ENCODE results near the gene GRID2.

The GRID2 gene

GRCh38 chr4:93469560-93469959 lies 1165.8 kb downstream of the GRID2 start:
- H3K36me3 ChIP-seq, result no peaks in the 10 kb centered on the region
- no peak overlapping the region for H3K27ac ChIP-seq
- H3K4me3 ChIP-seq, result no peak overlapping the region
- H3K9ac ChIP-seq, result no peak overlapping the region
- no peaks in the 10 kb centered on the region for H3K9me3 ChIP-seq
- no peak for TF ChIP-seq Cebpa-rat (IDR thresholded peaks at IDR 0.05)
- no peak overlapping the region for H3K4me2 ChIP-seq
- no peaks in the 10 kb centered on the region for H3K4me1 ChIP-seq
- no peaks in the 10 kb centered on the region for H3K27me3 ChIP-seq
- H4K20me1 ChIP-seq, result no peaks in the 10 kb centered on the region

DNA sequence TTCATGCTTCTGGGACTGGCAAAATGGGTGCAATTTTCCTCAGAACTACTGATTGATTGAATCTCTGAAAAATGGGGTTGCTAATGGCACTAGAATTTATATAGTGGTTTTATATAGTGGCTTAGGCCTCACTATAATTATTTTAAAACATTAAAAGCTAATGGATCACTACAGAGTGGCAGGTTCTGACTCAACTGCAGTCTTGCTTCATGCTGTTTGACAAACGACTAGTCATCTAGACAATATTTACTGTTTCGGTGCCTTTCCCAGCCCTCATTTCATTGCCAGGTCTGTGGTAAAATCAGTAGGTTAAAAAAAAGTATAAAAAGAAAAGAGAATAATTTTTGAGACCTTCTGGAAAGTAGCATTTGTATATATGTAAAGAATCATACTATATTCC lies 1172.0 kb downstream of the GRID2 start:
- no peak for TF ChIP-seq Cebpa-rat (IDR thresholded peaks at IDR 0.05)
- Histone ChIP-seq H3K4me1 (no peaks in the 10 kb centered on the region), H3K9me3 (no peaks in the 10 kb centered on the region), H3K9ac (no peak overlapping the region), H4K20me1 (no peaks in the 10 kb centered on the region), H3K27ac (no peak overlapping the region), H3K4me3 (no peak overlapping the region), H3K4me2 (no peak overlapping the region), H3K27me3 (no peaks in the 10 kb centered on the region), H3K36me3 (no peaks in the 10 kb centered on the region)

DNA sequence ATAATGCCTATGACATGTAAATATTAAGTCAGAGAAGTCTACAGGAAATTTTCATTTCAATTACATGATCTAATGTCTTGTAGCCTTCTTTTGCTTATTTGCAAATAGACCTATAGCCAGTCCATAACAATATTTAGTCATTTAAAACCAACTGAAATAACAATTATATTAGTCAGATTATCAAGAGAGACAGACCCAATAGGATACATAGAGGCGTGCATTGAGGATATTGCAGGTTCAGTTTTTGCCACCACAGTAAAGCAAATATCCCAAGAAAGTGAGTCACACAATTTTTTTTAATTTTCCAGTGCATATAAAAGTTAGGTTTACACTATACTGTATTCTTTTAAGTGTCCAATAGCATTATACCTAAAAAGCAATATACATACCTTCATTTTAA lies 1175.0 kb downstream of the GRID2 start:
- H4K20me1 ChIP-seq, result no peaks in the 10 kb centered on the region
- no peak for TF ChIP-seq Cebpa-rat (IDR thresholded peaks at IDR 0.05)
- no peaks in the 10 kb centered on the region for H3K9me3 ChIP-seq
- H3K27me3 ChIP-seq, result no peaks in the 10 kb centered on the region
- H3K36me3 ChIP-seq, result no peaks in the 10 kb centered on the region
- H3K4me3 ChIP-seq, result no peak overlapping the region
- no peak overlapping the region for H3K4me2 ChIP-seq
- H3K27ac ChIP-seq, result no peak overlapping the region
- H3K4me1 ChIP-seq, result no peaks in the 10 kb centered on the region
- no peak overlapping the region for H3K9ac ChIP-seq

- no peak overlapping the region for H3K4me3 ChIP-seq
- H3K27me3 ChIP-seq, result no peaks in the 10 kb centered on the region
- no peaks in the 10 kb centered on the region for H3K36me3 ChIP-seq
- H3K9ac ChIP-seq, result no peak overlapping the region
- H3K27ac ChIP-seq, result no peak overlapping the region
- no peak overlapping the region for H3K4me2 ChIP-seq
- H3K4me1 ChIP-seq, result no peaks in the 10 kb centered on the region
- no peaks in the 10 kb centered on the region for H4K20me1 ChIP-seq
- H3K9me3 ChIP-seq, result no peaks in the 10 kb centered on the region
- TF ChIP-seq Cebpa-rat (IDR thresholded peaks at IDR 0.05), result no peak
Measured at GRCh38 chr4:93480452-93480851, 1176.7 kb downstream of the GRID2 start.

DNA sequence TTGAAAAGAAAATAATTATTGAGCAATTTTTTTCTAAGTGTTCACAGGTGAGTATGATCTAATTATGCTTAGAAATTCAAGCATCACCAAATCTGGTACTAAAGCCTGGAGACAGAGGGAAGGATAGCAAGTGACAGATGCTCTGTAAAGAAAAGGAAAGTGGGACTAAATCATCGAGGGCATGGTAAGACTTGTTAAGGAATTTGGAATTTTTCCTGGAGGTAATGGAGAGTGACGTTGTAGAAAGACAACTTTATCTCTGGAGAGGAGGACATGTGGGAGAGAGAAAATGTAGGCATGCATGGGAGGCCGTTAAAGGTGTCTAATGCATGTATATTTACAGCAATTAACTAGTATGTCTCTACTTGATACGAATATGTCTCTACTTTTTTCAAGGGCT lies 1191.6 kb downstream of the GRID2 start:
- no peaks in the 10 kb centered on the region for H3K27me3 ChIP-seq
- H4K20me1 ChIP-seq, result no peaks in the 10 kb centered on the region
- no peaks in the 10 kb centered on the region for H3K36me3 ChIP-seq
- H3K4me2 ChIP-seq, result no peak overlapping the region
- no peak for TF ChIP-seq Cebpa-rat (IDR thresholded peaks at IDR 0.05)
- H3K4me3 ChIP-seq, result no peak overlapping the region
- no peak overlapping the region for H3K27ac ChIP-seq
- no peaks in the 10 kb centered on the region for H3K9me3 ChIP-seq
- no peak overlapping the region for H3K9ac ChIP-seq
- no peaks in the 10 kb centered on the region for H3K4me1 ChIP-seq

DNA sequence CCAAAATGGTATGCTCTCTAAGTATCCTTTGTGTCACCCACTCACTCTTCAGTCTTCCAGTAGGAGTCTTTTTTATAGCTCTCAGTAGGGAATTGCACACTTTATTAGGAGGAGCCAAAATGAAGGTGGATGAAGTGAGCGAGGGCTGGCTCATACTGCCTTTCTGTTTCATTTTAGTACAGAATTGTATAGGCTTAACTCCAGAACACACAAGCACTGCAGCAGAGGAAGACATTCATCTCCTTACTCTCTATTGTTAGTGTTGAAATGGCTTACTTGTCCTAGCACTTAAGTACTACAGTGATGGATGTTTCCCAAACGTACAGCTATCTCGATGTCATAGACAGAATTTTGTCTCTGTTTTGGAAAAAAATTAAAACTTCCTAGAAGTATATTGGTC lies 1197.5 kb downstream of the GRID2 start:
- no peak overlapping the region for H3K4me3 ChIP-seq
- H3K27ac ChIP-seq, result no peak overlapping the region
- H3K27me3 ChIP-seq, result no peaks in the 10 kb centered on the region
- no peaks in the 10 kb centered on the region for H3K4me1 ChIP-seq
- no peaks in the 10 kb centered on the region for H4K20me1 ChIP-seq
- no peak overlapping the region for H3K4me2 ChIP-seq
- H3K9ac ChIP-seq, result no peak overlapping the region
- no peak for TF ChIP-seq Cebpa-rat (IDR thresholded peaks at IDR 0.05)
- H3K36me3 ChIP-seq, result no peaks in the 10 kb centered on the region
- H3K9me3 ChIP-seq, result no peaks in the 10 kb centered on the region

DNA sequence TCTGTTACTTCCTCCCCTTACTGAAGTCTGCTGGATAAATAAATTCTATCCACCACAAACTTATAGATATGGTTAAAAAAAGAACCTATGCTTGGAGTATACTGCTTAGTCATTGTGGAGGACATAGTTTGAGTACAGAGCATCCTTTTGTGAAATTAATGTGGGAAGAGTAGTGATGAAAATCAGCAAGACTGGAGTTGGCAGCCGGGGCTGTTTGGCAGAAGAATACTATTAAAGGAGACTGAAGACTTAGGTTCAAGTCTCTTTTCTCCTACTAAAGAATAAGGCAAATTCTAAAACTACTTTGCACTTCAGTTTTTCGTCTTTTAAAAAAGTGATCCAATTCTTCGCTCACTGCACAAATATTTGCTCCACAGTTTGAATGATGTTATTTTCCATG lies 1198.2 kb downstream of the GRID2 start:
- H3K4me2 ChIP-seq, result no peak overlapping the region
- no peak overlapping the region for H3K9ac ChIP-seq
- no peaks in the 10 kb centered on the region for H3K36me3 ChIP-seq
- no peak for TF ChIP-seq Cebpa-rat (IDR thresholded peaks at IDR 0.05)
- H3K27ac ChIP-seq, result no peak overlapping the region
- no peaks in the 10 kb centered on the region for H3K4me1 ChIP-seq
- H4K20me1 ChIP-seq, result no peaks in the 10 kb centered on the region
- no peaks in the 10 kb centered on the region for H3K9me3 ChIP-seq
- no peaks in the 10 kb centered on the region for H3K27me3 ChIP-seq
- no peak overlapping the region for H3K4me3 ChIP-seq

GRCh38 chr4:93502991-93503390 lies 1199.2 kb downstream of the GRID2 start:
- no peaks in the 10 kb centered on the region for H3K4me1 ChIP-seq
- no peaks in the 10 kb centered on the region for H4K20me1 ChIP-seq
- no peaks in the 10 kb centered on the region for H3K27me3 ChIP-seq
- H3K36me3 ChIP-seq, result no peaks in the 10 kb centered on the region
- no peaks in the 10 kb centered on the region for H3K9me3 ChIP-seq
- H3K27ac ChIP-seq, result no peak overlapping the region
- no peak overlapping the region for H3K4me3 ChIP-seq
- no peak for TF ChIP-seq Cebpa-rat (IDR thresholded peaks at IDR 0.05)
- H3K4me2 ChIP-seq, result no peak overlapping the region
- no peak overlapping the region for H3K9ac ChIP-seq

DNA sequence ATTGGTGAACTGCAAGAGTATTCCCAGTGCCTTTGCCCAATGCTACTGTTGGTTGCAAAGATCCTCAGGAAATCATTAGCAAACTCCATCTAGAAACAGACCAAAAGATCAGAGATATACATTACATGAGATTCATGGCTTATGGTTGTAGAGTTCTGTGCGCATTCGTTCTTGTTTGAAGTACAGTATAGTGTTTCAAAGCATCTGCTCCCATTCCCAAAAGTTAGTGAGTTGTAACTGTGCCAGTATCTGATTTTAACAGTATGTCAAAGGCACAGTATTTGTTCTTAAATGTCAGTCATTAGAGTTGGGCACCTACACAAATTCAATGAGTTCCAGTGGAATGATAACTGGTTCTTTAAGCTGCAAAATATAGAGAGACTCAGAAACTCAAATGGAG lies 1210.1 kb downstream of the GRID2 start:
- Histone ChIP-seq H3K9me3 (no peaks in the 10 kb centered on the region), H3K4me2 (no peak overlapping the region), H3K27ac (no peak overlapping the region), H3K4me3 (no peak overlapping the region), H3K4me1 (no peaks in the 10 kb centered on the region), H3K9ac (no peak overlapping the region), H3K27me3 (no peaks in the 10 kb centered on the region), H3K36me3 (no peaks in the 10 kb centered on the region), H4K20me1 (no peaks in the 10 kb centered on the region)
- TF ChIP-seq Cebpa-rat (IDR thresholded peaks at IDR 0.05), result no peak

GRCh38 chr4:93515208-93515607 lies 1211.4 kb downstream of the GRID2 start:
- H3K9me3 ChIP-seq, result no peaks in the 10 kb centered on the region
- no peak overlapping the region for H3K4me3 ChIP-seq
- no peak overlapping the region for H3K27ac ChIP-seq
- H3K4me1 ChIP-seq, result no peaks in the 10 kb centered on the region
- no peak for TF ChIP-seq Cebpa-rat (IDR thresholded peaks at IDR 0.05)
- no peaks in the 10 kb centered on the region for H4K20me1 ChIP-seq
- H3K27me3 ChIP-seq, result no peaks in the 10 kb centered on the region
- H3K9ac ChIP-seq, result no peak overlapping the region
- H3K36me3 ChIP-seq, result no peaks in the 10 kb centered on the region
- H3K4me2 ChIP-seq, result no peak overlapping the region

DNA sequence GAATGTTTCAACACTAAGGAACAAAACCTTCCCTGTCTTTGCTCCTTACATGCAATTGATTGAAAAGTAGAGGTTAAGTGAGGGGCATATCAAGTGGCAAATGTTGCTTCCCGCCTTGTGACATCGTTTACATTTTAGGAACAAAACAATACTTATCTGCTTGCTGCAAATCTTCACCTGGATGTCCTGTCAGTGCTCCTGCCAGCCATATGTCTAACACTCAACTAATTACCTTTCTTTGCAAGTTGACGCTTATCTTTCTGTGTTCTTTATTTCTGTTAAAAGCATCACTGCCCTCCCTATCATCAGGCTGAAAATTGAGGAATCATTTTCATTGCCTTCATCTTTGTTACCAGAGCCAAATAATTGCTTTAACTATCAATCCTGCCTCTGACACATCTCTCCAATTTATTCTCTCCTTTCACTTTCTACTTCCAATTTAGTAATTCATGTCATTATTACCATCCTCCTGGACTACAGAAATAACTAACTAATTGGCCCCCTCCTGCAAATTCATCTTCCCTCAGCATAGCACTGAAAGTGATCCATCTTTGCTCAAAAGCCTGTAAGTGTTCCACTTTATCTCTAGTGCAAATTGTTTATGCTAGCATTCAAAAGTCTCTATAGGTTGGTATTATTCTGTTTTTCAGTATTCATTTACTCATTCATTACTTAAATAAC lies 1226.1 kb downstream of the GRID2 start:
- Histone ChIP-seq H3K9me3 (no peaks in the 10 kb centered on the region), H3K4me1 (no peaks in the 10 kb centered on the region)

More for the DNA sequence above, 1226.1 kb downstream of the GRID2 start:
- H3K27ac ChIP-seq, result no peak overlapping the region
- H3K36me3 ChIP-seq, result no peaks in the 10 kb centered on the region
- H3K9ac ChIP-seq, result no peak overlapping the region
- no peak overlapping the region for H3K4me2 ChIP-seq
- TF ChIP-seq Cebpa-rat (IDR thresholded peaks at IDR 0.05), result no peak
- no peak overlapping the region for H3K4me3 ChIP-seq
- no peaks in the 10 kb centered on the region for H4K20me1 ChIP-seq
- no peaks in the 10 kb centered on the region for H3K27me3 ChIP-seq

Measured in BLaER1 (cell line).